AG10803 (cell line): ENCODE data around the gene CALR3.
A peak's percentile ranks its signal among the peaks of the same experiment; 100 is the strongest.

Experiments used
- DNase-seq: peaks from one replicate; pipeline ENCODE4 v3.0.0; 2010; ENCODE audit warnings: low read depth
- H3K4me3 ChIP-seq: 2 replicates; pipeline ENCODE4 v1.5.1; 2011; ENCODE audit warnings: mild to moderate bottlenecking, low read length, control low read depth
- TF ChIP-seq, protein P1 (sequence below): conservative IDR thresholded peaks from 2 replicates; pipeline ENCODE4 v1.5.1; 2011; ENCODE audit warnings: mild to moderate bottlenecking, low read length, control low read depth, inconsistent platforms

Gene CALR3

DNA sequence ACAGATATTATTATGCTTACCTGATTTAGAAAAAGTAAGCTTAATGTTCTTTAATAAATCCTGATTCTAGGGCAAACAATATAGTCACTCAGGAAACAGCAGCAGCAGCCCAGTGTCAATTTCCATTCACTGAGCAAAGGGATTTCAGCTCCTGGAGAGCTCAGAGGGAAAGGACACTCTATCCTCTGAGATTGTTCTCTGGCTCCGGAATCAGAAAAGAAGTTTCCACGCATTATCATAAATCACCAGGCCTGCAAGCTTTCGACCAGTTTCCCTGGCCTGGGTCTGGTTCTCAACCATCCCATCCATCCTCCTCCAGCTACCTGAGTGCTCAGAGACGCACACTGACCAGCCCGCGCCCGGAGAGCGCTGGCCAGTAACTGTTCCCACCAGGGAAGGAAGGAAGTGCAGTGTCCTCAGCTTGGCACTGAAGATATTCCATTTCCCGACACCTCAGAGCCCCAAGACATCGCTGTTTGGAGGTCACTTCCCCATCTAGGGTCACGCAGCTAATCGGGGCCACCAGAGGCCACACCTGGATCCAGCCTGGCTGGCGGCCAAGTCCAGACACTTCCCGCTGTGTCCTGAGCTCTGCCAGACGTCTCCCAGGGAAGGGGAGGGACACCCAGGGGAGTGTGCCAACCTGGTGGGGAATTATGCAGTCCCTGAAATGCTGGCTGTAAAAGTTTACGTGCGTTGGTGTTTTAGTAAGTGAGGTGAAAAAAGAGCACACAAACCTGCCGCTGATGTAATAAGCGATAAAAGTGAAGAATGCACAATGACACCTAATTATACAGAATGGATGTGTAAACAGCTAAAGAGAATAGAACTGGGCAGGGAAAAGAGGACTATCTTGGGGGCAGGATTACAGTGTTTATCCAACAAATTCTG lies 53.3 kb downstream of the CALR3 start:
- TF ChIP-seq, protein P1, sequence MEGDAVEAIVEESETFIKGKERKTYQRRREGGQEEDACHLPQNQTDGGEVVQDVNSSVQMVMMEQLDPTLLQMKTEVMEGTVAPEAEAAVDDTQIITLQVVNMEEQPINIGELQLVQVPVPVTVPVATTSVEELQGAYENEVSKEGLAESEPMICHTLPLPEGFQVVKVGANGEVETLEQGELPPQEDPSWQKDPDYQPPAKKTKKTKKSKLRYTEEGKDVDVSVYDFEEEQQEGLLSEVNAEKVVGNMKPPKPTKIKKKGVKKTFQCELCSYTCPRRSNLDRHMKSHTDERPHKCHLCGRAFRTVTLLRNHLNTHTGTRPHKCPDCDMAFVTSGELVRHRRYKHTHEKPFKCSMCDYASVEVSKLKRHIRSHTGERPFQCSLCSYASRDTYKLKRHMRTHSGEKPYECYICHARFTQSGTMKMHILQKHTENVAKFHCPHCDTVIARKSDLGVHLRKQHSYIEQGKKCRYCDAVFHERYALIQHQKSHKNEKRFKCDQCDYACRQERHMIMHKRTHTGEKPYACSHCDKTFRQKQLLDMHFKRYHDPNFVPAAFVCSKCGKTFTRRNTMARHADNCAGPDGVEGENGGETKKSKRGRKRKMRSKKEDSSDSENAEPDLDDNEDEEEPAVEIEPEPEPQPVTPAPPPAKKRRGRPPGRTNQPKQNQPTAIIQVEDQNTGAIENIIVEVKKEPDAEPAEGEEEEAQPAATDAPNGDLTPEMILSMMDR, result no peak
- no peak for DNase-seq
- H3K4me3 ChIP-seq, result no peak overlapping the region

DNA sequence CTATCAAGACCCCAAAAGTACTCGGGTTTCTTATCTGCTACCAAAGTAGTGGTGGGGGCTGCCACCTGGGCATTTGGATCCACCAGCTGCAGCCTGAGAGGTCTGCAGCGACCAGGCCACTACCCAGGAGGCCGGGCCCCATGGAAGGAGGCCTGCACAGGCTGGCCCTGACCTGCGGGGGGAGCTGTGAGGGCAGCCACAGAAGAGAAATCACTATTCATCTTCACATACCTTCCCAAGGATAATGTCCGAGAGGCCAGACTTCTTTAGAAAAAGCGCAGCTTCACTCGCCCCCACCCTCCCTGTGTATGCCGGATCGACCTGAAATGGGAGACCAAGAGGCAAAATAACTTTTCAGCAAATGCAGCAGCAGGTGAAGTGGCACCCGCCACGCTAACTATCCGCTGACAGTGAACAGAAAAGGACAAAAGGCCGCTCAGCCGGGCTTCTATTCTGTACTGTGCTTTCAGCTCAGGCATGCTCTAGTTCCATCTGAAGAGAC lies 54.3 kb downstream of the CALR3 start:
- H3K4me3 ChIP-seq, result no peak overlapping the region
- no peak for DNase-seq
- TF ChIP-seq, protein P1, result peak; percentile 32

DNA sequence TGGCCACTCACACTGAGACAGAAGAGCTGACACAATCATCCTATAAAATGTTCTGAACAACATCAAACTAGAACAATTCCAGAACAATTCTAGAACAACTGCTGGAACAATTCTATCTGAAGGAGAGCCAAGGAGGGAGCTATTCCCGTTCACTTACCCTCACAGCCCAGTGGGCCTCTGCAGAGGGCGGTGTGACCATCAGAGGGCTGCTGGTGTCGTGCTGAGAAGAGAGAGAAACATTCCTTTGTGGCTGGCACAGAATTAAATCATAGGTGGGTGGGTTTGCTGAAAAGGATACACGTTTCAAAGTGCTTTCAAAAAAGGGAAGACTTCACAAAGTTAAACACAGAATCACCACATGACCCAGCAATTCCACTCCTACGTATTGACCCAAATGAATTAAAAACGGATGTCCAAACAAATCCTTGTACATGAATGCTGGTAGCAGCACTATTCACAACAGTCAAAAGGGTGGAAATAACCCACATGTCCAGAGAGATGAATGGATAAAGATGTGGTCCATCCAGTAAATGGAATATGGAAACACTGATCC lies 59.1 kb downstream of the CALR3 start:
- no peak overlapping the region for H3K4me3 ChIP-seq
- TF ChIP-seq, protein P1, result no peak
- DNase-seq, result no peak

DNA sequence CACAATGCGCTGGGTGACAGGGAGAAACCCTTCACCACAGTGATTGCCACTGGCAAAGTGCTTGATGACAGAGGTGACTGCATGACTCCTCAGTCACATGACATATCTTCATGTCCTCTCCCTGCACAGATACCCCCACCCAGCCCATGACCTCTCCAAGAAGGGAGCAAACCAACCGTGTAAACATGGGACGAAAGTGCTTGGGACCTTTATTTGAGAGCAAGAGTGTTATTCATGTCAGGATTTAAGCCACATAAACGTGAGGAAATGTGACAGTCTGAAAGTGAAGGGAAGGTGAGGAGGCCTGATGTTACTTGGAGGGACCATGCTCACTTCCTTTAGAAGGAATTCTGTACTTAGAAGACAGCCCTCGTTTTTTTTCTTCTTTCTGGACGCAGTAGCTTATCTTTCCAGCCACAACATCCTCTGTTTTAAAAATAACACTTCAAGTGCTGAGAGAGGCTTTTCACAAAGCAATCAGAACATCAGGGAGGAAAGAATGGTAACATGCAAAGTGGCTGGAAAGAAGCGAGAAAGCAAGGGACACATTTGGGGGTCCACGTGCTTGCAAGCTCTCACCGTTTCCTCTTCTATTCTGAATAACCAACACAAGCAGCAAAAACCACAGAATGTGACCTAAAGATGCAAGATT lies 59.8 kb downstream of the CALR3 start:
- peak overlapping the region; percentile 10 for H3K4me3 ChIP-seq
- DNase-seq, result peak; percentile 29
- TF ChIP-seq, protein P1, result no peak

DNA sequence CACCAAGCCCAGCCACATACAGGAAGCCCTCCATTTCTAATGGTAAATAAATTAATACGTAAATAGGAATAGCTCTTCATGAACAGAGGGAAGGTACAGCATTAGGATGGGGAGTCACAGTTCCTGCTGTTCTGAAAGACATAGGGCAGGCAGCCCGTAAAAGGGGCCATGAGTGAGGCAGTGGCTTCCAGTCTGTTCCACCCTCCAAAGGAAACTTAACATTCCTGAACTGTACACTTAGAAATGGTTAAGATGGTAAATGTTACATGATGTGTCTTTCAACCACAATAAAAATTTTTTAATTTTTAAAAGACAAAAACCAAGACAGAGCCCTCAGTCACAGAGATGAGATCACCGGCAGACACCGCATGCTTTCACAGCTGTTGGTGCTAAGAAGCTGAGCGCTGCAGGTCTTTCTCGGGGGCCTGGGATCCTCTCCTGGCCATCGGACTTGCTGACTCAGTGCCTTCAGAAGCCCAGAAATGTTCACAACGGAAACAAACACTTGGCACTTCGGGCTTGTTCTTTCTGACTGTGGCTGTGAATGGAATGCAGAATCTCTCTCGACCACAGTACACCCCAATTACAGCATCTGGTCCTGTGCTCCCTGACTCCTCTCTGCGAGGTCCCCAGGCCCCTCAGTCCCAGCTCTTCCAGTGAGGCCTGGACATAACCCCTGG lies 60.6 kb downstream of the CALR3 start:
- no peak overlapping the region for H3K4me3 ChIP-seq
- peak; percentile 99 for DNase-seq
- TF ChIP-seq, protein P1, result no peak

DNA sequence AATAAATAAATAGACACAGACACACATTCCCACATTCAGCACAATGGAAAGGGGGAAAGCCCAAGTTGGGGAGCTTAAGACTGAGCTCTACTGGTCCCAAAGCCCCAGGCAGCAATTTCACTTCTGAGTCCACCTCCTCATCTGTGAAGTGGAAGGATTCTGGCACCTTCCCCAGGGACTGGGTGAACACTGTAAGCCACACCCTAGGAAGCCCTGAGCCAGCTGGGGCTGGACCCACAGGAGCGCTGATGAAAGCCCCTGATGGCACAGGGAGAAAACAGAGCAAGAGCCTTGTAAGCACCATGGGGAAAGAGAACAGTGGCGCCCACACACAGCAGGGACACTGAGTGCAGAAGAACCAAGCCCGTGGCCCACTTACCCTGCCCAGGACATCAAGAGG lies 62.0 kb downstream of the CALR3 start:
- DNase-seq, result peak; percentile 25

More for the DNA sequence above, 62.0 kb downstream of the CALR3 start:
- no peak overlapping the region for H3K4me3 ChIP-seq
- TF ChIP-seq, protein P1, result no peak
